ENCODE data around the gene ANKRD13A. TPM values are rescaled to one million over a fixed set of nuclear protein-coding genes. Genes with fewer than 3 reads are reported as not detected.
A peak's percentile ranks its signal among the peaks of the same experiment; 100 is the strongest.

ANKRD13A gene
- total and polyA plus RNA-seq, 2 of the 13 experiments (the other 11 are each of a cell fraction or from before 2014, with no cell fraction given), result 34.1 to 41.6 TPM

DNA sequence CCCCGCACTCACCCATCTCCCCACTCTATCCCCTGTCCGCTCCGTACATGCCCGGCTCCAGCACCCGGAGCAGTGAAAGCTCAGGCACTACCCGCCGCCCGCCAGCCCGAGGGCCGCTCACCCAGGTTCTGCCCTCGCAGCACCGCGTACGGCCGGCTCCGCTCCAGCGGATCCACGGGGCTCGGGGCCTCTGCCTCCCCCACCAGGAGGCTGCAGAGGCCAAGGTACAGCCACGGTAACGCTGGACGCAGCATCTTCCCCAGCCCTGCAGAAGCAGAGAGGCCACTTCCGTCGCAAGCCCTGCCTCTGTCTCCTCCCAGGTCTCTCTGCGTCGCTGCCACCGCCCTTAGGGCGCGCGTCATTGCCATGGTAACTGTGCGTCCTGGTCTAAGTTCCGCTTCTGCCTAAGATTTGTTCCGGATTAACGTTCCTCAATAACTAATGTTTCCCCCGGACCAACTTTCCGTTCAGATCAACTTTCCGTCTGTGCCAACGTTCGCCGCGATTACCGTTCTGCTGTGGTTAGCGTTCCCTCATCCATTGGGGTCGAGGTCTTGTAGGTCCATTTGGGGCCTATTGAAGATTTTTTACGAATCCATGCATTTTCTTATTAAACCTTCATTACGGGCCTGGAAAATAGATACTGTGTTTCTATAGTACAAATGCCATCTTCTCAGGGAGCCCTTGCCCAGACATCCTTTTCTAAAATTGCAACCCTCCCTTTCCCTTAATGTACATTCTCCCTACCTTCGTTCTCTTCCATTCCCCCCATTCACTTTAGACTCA, 49.2 kb downstream of the ANKRD13A start, which contains the start of gene C12orf76 (continued):
- TF ChIP-seq MTF2 (CRISPR knock-in tag; IDR thresholded peaks at IDR 0.05; ENCODE audit: borderline replicate concordance) (0 out of 2 replicates have a peak, but pooled peaks have one; percentile 72), ZNF546 (CRISPR knock-in tag; conservative IDR thresholded peaks at IDR 0.05) (no peak), PHF8 (CRISPR knock-in tag; IDR thresholded peaks at IDR 0.05) (peak; percentile 91), BORCS8-MEF2B (CRISPR knock-in tag; IDR thresholded peaks at IDR 0.05) (peak; percentile 79), ZNF235 (CRISPR knock-in tag; IDR thresholded peaks at IDR 0.05; ENCODE audit: borderline replicate concordance) (no peak; the same call in 1 of the 2 replicates), SMARCE1 (IDR thresholded peaks at IDR 0.05; ENCODE audit: borderline replicate concordance) (no peak), MED13 (CRISPR knock-in tag; IDR thresholded peaks at IDR 0.05) (no peak; the same call in 1 of the 2 replicates), ZNF207 (IDR thresholded peaks at IDR 0.05; ENCODE audit: borderline replicate concordance) (no peak), ZNF484 (CRISPR knock-in tag; IDR thresholded peaks at IDR 0.05; ENCODE audit: borderline replicate concordance, low read depth) (no peak), ZBTB1 (CRISPR knock-in tag; IDR thresholded peaks at IDR 0.05; ENCODE audit: borderline replicate concordance) (no peak), ZNF777 (CRISPR knock-in tag; IDR thresholded peaks at IDR 0.05) (peak; percentile 90), SOX6 (IDR thresholded peaks at IDR 0.05) (no peak), SOX6 (CRISPR knock-in tag; IDR thresholded peaks at IDR 0.05) (peak; percentile 77), PRPF4 (IDR thresholded peaks at IDR 0.05; ENCODE audit: low read depth, low read length, poor library complexity, severe bottlenecking) (no peak), HNRNPUL1 (IDR thresholded peaks at IDR 0.05; ENCODE audit: low read depth, low read length) (no peak), SRSF4 (IDR thresholded peaks at IDR 0.05; ENCODE audit: low read depth, low read length, poor library complexity, severe bottlenecking) (no peak), ESRRA (CRISPR knock-in tag; IDR thresholded peaks at IDR 0.05; ENCODE audit: low read depth) (no peak)
- TF ChIP-seq, protein P1, sequence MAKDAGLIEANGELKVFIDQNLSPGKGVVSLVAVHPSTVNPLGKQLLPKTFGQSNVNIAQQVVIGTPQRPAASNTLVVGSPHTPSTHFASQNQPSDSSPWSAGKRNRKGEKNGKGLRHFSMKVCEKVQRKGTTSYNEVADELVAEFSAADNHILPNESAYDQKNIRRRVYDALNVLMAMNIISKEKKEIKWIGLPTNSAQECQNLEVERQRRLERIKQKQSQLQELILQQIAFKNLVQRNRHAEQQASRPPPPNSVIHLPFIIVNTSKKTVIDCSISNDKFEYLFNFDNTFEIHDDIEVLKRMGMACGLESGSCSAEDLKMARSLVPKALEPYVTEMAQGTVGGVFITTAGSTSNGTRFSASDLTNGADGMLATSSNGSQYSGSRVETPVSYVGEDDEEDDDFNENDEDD (CRISPR knock-in tag; IDR thresholded peaks at IDR 0.05; ENCODE audit: borderline replicate concordance), result 0 out of 2 replicates have a peak, but pooled peaks have one; percentile 45
- TF ChIP-seq, protein P2, sequence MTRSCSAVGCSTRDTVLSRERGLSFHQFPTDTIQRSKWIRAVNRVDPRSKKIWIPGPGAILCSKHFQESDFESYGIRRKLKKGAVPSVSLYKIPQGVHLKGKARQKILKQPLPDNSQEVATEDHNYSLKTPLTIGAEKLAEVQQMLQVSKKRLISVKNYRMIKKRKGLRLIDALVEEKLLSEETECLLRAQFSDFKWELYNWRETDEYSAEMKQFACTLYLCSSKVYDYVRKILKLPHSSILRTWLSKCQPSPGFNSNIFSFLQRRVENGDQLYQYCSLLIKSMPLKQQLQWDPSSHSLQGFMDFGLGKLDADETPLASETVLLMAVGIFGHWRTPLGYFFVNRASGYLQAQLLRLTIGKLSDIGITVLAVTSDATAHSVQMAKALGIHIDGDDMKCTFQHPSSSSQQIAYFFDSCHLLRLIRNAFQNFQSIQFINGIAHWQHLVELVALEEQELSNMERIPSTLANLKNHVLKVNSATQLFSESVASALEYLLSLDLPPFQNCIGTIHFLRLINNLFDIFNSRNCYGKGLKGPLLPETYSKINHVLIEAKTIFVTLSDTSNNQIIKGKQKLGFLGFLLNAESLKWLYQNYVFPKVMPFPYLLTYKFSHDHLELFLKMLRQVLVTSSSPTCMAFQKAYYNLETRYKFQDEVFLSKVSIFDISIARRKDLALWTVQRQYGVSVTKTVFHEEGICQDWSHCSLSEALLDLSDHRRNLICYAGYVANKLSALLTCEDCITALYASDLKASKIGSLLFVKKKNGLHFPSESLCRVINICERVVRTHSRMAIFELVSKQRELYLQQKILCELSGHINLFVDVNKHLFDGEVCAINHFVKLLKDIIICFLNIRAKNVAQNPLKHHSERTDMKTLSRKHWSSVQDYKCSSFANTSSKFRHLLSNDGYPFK (CRISPR knock-in tag; IDR thresholded peaks at IDR 0.05; ENCODE audit: borderline replicate concordance), result peak; percentile 75; the same call in 1 of the 2 replicates
- TF ChIP-seq, protein P3, sequence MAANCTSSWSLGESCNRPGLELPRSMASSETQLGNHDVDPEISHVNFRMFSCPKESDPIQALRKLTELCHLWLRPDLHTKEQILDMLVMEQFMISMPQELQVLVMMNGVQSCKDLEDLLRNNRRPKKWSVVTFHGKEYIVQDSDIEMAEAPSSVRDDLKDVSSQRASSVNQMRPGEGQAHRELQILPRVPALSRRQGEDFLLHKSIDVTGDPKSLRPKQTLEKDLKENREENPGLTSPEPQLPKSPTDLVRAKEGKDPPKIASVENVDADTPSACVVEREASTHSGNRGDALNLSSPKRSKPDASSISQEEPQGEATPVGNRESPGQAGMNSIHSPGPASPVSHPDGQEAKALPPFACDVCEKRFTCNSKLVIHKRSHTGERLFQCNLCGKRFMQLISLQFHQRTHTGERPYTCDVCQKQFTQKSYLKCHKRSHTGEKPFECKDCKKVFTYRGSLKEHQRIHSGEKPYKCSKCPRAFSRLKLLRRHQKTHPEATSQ (CRISPR knock-in tag; IDR thresholded peaks at IDR 0.05; ENCODE audit: borderline replicate concordance), result peak; percentile 62; the same call in 1 of the 2 replicates
- TF ChIP-seq, protein P4, sequence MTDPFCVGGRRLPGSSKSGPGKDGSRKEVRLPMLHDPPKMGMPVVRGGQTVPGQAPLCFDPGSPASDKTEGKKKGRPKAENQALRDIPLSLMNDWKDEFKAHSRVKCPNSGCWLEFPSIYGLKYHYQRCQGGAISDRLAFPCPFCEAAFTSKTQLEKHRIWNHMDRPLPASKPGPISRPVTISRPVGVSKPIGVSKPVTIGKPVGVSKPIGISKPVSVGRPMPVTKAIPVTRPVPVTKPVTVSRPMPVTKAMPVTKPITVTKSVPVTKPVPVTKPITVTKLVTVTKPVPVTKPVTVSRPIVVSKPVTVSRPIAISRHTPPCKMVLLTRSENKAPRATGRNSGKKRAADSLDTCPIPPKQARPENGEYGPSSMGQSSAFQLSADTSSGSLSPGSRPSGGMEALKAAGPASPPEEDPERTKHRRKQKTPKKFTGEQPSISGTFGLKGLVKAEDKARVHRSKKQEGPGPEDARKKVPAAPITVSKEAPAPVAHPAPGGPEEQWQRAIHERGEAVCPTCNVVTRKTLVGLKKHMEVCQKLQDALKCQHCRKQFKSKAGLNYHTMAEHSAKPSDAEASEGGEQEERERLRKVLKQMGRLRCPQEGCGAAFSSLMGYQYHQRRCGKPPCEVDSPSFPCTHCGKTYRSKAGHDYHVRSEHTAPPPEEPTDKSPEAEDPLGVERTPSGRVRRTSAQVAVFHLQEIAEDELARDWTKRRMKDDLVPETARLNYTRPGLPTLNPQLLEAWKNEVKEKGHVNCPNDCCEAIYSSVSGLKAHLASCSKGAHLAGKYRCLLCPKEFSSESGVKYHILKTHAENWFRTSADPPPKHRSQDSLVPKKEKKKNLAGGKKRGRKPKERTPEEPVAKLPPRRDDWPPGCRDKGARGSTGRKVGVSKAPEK (CRISPR knock-in tag; IDR thresholded peaks at IDR 0.05; ENCODE audit: borderline replicate concordance), result peak; percentile 85; the same call in 1 of the 2 replicates

Measured in HepG2 (cell line).